ENCODE measurements around the gene LAGE3. TPM values are rescaled to one million over a fixed set of nuclear protein-coding genes. Genes with fewer than 3 reads are reported as not detected.

LAGE3 gene
- total RNA-seq, 1 experiment from 2014 or later: 51.8 TPM

DNA sequence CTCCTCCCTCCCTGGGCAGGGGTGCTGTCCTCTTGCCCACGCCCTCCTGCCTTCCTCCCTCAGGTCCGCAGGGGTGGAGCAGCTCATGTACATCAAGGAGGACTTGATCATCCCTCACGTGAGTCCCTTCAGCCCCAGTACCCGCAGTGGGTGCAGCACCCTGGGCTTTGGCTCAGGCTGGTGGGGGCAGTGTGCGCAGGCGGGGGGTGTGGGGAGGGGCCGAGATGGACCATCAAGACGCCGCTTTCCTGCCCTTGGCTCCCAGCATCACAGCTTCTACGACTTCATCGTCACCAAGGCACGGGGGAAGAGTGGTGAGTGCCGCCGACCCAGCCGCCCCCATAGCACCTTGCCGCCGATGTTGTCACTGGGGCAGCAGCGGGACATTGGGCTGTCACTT, 29.5 kb downstream of the LAGE3 start:
- Histone ChIP-seq H3K9ac (ENCODE audit: low read length) (no peak overlapping the region), H3K9me3 (ENCODE audit: low read length) (no peaks in the 10 kb centered on the region), H3K27me3 (ENCODE audit: low read length) (no peaks in the 10 kb centered on the region), H4K20me1 (ENCODE audit: insufficient read depth, low read depth, low read length) (no peaks in the 10 kb centered on the region), H3K4me3 (ENCODE audit: low read length) (no peak overlapping the region), H3K4me1 (ENCODE audit: low read length) (peaks cover 7% of the 10 kb centered on the region), H3K36me3 (ENCODE audit: insufficient read depth, low read length) (no peaks in the 10 kb centered on the region), H3K79me2 (ENCODE audit: low read length) (peaks cover 7% of the 10 kb centered on the region), H2AFZ (ENCODE audit: low read length) (no peak overlapping the region), H3K4me2 (ENCODE audit: low read depth, low read length, poor library complexity, severe bottlenecking) (no peak overlapping the region), H3K27ac (ENCODE audit: low read length) (no peak overlapping the region), H3K9me2 (replicated peaks; ENCODE audit: insufficient read depth, low read length) (no peaks in the 10 kb centered on the region)
- no peak for DNase-seq

DNA sequence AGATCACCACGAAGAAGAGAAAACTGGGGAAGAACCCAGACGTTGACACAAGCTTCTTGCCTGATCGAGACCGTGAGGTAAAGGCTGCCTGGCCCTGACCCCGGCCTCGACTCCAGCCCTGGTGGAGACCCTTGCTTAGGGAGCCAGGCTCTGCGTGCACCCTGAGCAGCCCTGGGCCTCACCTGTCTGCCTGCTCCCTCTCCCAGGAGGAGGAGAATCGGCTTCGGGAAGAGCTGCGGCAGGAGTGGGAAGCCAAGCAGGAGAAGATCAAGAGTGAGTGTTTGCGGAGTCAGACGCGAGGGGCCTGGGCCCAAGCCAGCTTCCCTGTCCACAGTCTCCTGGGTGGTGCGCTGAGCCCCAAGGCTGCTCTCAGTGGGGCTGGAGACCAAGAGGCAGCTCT, 30.6 kb downstream of the LAGE3 start:
- no peaks in the 10 kb centered on the region for H3K36me3 ChIP-seq (ENCODE audit: insufficient read depth, low read length)
- no peaks in the 10 kb centered on the region for H3K9me2 ChIP-seq (replicated peaks; ENCODE audit: insufficient read depth, low read length)
- no peaks in the 10 kb centered on the region for H3K9me3 ChIP-seq (ENCODE audit: low read length)
- no peak overlapping the region for H3K27ac ChIP-seq (ENCODE audit: low read length)
- H2AFZ ChIP-seq (ENCODE audit: low read length): no peak overlapping the region
- H3K9ac ChIP-seq (ENCODE audit: low read length): no peak overlapping the region
- peaks cover 10% of the 10 kb centered on the region for H3K4me1 ChIP-seq (ENCODE audit: low read length)
- peaks cover 11% of the 10 kb centered on the region for H3K79me2 ChIP-seq (ENCODE audit: low read length)
- no peaks in the 10 kb centered on the region for H4K20me1 ChIP-seq (ENCODE audit: insufficient read depth, low read depth, low read length)
- no peak overlapping the region for H3K4me2 ChIP-seq (ENCODE audit: low read depth, low read length, poor library complexity, severe bottlenecking)
- DNase-seq: no peak
- no peaks in the 10 kb centered on the region for H3K27me3 ChIP-seq (ENCODE audit: low read length)
- no peak overlapping the region for H3K4me3 ChIP-seq (ENCODE audit: low read length)

DNA sequence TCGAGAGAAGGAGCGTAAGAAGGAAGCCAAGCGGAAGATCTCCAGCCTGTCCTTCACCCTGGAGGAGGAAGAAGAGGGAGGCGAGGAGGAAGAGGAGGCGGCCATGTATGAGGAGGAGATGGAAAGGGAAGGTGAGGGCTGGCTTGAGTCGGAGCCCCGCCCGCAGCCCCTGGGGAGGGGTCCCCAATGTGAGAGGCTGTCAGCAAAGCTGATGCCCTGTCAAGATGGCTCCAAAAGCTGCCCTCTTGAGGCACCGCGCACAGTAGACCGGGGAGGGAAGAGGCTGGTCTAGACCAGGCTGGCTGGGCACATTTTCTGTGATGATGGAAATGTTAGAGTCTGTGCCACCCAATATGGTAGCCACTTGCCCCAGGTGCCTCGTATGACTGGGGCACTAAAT, 32.7 kb downstream of the LAGE3 start:
- Histone ChIP-seq H3K4me3 (ENCODE audit: low read length) (no peak overlapping the region), H3K9ac (ENCODE audit: low read length) (no peak overlapping the region), H3K4me1 (ENCODE audit: low read length) (peaks cover 13% of the 10 kb centered on the region), H3K27me3 (ENCODE audit: low read length) (no peaks in the 10 kb centered on the region), H3K9me3 (ENCODE audit: low read length) (no peaks in the 10 kb centered on the region), H4K20me1 (ENCODE audit: insufficient read depth, low read depth, low read length) (no peaks in the 10 kb centered on the region), H3K9me2 (replicated peaks; ENCODE audit: insufficient read depth, low read length) (no peaks in the 10 kb centered on the region), H3K27ac (ENCODE audit: low read length) (no peak overlapping the region), H3K79me2 (ENCODE audit: low read length) (peaks cover 11% of the 10 kb centered on the region), H3K4me2 (ENCODE audit: low read depth, low read length, poor library complexity, severe bottlenecking) (no peak overlapping the region), H3K36me3 (ENCODE audit: insufficient read depth, low read length) (no peaks in the 10 kb centered on the region), H2AFZ (ENCODE audit: low read length) (no peak overlapping the region)
- DNase-seq: no peak

DNA sequence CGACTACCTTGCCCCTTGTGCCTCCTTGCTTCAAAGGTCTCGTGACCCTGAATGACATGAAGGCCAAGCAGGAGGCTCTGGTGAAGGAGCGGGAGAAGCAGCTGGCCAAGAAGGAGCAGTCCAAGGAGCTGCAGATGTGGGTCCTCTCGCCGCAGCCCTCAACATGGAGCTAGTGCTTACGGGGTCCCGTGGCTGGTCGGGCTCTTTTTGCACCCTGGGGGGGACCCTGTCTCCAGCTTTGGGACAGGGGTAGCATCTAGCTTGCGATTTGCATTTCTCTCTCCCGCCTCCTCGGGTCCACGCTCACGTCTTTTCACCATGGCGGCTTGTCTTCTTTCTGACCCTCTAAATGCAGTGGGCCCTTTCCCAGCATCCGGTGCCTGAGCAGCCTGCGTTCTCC, 33.3 kb downstream of the LAGE3 start:
- Histone ChIP-seq H3K4me2 (ENCODE audit: low read depth, low read length, poor library complexity, severe bottlenecking) (no peak overlapping the region), H3K79me2 (ENCODE audit: low read length) (peaks cover 11% of the 10 kb centered on the region), H4K20me1 (ENCODE audit: insufficient read depth, low read depth, low read length) (no peaks in the 10 kb centered on the region), H3K27ac (ENCODE audit: low read length) (no peak overlapping the region), H3K9me2 (replicated peaks; ENCODE audit: insufficient read depth, low read length) (no peaks in the 10 kb centered on the region), H3K36me3 (ENCODE audit: insufficient read depth, low read length) (no peaks in the 10 kb centered on the region), H3K4me1 (ENCODE audit: low read length) (peaks cover 13% of the 10 kb centered on the region), H3K9ac (ENCODE audit: low read length) (no peak overlapping the region), H3K9me3 (ENCODE audit: low read length) (no peaks in the 10 kb centered on the region), H3K4me3 (ENCODE audit: low read length) (no peak overlapping the region), H2AFZ (ENCODE audit: low read length) (no peak overlapping the region), H3K27me3 (ENCODE audit: low read length) (no peaks in the 10 kb centered on the region)
- DNase-seq: no peak

DNA sequence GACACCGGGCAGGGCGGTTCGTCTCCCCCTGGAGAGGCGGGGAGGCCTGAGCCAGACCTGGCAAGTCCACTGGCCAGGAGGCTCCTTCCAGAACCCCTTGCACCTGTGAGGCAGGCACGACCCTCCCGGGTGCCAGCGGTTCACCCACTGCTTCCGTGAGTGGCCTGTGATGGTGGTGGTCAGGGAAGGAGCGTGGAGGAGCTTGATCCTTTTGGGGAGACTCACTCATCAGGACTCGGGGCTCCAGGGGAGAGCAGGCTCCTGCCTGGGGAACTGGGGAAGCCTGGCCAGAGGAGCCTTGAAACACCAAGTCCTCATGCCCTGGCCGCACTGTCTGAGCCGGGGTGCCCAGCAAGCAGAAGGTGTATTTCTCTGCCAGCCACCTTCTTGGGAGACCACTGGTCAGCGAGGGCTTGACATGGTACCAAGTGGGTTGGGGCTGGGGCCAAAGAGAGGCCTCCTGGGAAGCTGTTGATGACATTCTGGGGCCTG, 34.3 kb downstream of the LAGE3 start:
- H3K4me3 ChIP-seq (ENCODE audit: low read length): peak overlapping the region; percentile 75
- peak overlapping the region; percentile 78 for H3K4me2 ChIP-seq (ENCODE audit: low read depth, low read length, poor library complexity, severe bottlenecking)

DNA sequence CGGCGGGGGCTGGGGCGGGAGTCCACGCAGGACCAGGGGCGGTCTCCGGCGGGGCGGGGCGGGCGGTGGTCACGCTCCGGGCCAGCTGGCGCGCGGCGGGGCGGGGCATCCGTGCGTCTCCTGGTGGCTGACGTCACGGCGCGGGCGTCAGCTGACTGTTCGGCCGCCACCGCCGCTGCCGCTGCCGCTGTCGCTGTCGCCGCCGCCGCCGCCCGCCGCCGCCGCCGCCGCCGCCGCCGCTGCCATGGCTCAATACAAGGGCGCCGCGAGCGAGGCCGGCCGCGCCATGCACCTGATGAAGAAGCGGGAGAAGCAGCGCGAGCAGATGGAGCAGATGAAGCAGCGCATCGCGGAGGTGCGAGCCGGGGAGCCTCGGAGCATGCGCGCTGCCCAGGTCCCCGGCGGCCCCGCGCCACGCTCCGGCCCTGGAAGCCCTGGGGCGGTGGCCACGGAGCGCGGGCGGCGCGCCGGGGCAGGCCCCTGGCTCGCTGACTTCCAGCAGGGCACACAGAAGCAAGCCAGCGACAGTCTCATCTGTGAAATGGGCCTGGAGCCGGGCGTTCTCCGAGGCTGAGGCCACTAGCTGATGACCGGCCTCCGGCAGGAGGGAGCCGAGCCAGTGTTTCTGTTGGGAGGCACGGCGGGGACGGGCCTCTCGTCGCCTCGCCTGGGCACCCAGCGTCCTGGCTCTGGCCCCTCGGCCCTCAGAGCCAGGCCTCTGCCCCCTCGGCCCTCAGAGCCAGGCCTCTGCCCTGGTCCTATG, 34.9 kb downstream of the LAGE3 start, which contains the start of gene FAM50A:
FAM50A (plus strand) TSS at position 150 of the 763 bp plus-strand sequence; CDS start at position 245, 95 bp downstream.
- Histone ChIP-seq H3K36me3 (ENCODE audit: insufficient read depth, low read length) (no peaks in the 10 kb centered on the region), H3K4me2 (ENCODE audit: low read depth, low read length, poor library complexity, severe bottlenecking) (peak within 1 kb of the TSS; percentile 78), H3K27me3 (ENCODE audit: low read length) (no peaks in the 10 kb centered on the region), H3K4me1 (ENCODE audit: low read length) (peaks cover 13% of the 10 kb centered on the region), H3K9me2 (replicated peaks; ENCODE audit: insufficient read depth, low read length) (no peaks in the 10 kb centered on the region), H3K4me3 (ENCODE audit: low read length) (peak within 1 kb of the TSS; percentile 75), H3K27ac (ENCODE audit: low read length) (no peak within 1 kb of the TSS; the same call in 1 of the 2 replicates), H3K9me3 (ENCODE audit: low read length) (no peaks in the 10 kb centered on the region), H3K9ac (ENCODE audit: low read length) (peak within 1 kb of the TSS; percentile 88), H3K79me2 (ENCODE audit: low read length) (peaks cover 11% of the 10 kb centered on the region), H2AFZ (ENCODE audit: low read length) (no peak within 1 kb of the TSS), H4K20me1 (ENCODE audit: insufficient read depth, low read depth, low read length) (no peaks in the 10 kb centered on the region)
- DNase-seq: peak; percentile 84

More for the DNA sequence above, 34.3 kb downstream of the LAGE3 start:
- no peaks in the 10 kb centered on the region for H3K9me3 ChIP-seq (ENCODE audit: low read length)
- peak overlapping the region; percentile 88 for H3K9ac ChIP-seq (ENCODE audit: low read length)
- no peaks in the 10 kb centered on the region for H3K36me3 ChIP-seq (ENCODE audit: insufficient read depth, low read length)
- peaks cover 13% of the 10 kb centered on the region for H3K4me1 ChIP-seq (ENCODE audit: low read length)
- no peak for DNase-seq
- H2AFZ ChIP-seq (ENCODE audit: low read length): no peak overlapping the region
- H3K79me2 ChIP-seq (ENCODE audit: low read length): peaks cover 11% of the 10 kb centered on the region
- no peaks in the 10 kb centered on the region for H3K27me3 ChIP-seq (ENCODE audit: low read length)
- H3K9me2 ChIP-seq (replicated peaks; ENCODE audit: insufficient read depth, low read length): no peaks in the 10 kb centered on the region
- H3K27ac ChIP-seq (ENCODE audit: low read length): no peak overlapping the region
- no peaks in the 10 kb centered on the region for H4K20me1 ChIP-seq (ENCODE audit: insufficient read depth, low read depth, low read length)

DNA sequence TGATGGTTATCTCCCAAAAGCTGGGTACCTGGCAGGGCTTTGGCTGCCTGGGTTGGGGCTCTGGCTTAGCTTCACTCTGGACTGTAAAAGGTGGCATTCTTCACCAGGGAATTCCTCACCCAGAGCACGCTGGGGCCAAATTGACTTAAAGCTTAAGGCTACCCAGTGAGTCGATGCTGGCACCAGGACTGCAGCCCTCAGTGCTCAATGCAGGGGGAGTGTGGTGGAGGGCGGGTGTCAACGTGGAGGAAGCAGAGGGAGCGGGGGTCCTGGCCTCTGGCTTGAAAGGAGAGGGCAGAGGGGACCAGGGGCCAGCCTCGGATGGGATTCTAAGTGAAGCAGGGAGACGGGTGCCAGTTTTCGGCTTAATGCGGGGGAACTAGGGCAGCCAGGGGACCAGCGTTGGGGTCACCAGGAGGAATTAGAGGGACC, 35.6 kb downstream of the LAGE3 start:
- H3K9me2 ChIP-seq (replicated peaks; ENCODE audit: insufficient read depth, low read length): no peaks in the 10 kb centered on the region
- H3K4me2 ChIP-seq (ENCODE audit: low read depth, low read length, poor library complexity, severe bottlenecking): peak overlapping the region; percentile 66
- no peak overlapping the region; the same call in 1 of the 2 replicates for H3K27ac ChIP-seq (ENCODE audit: low read length)
- peak; percentile 55 for DNase-seq
- no peaks in the 10 kb centered on the region for H3K27me3 ChIP-seq (ENCODE audit: low read length)
- H3K9ac ChIP-seq (ENCODE audit: low read length): peak overlapping the region; percentile 50
- no peaks in the 10 kb centered on the region for H3K36me3 ChIP-seq (ENCODE audit: insufficient read depth, low read length)
- H3K9me3 ChIP-seq (ENCODE audit: low read length): no peaks in the 10 kb centered on the region
- H2AFZ ChIP-seq (ENCODE audit: low read length): no peak overlapping the region
- H4K20me1 ChIP-seq (ENCODE audit: insufficient read depth, low read depth, low read length): peaks cover 6% of the 10 kb centered on the region; the same call in 1 of the 2 replicates
- H3K4me1 ChIP-seq (ENCODE audit: low read length): peaks cover 16% of the 10 kb centered on the region
- peak overlapping the region; percentile 55; the same call in 1 of the 2 replicates for H3K4me3 ChIP-seq (ENCODE audit: low read length)
- peaks cover 17% of the 10 kb centered on the region for H3K79me2 ChIP-seq (ENCODE audit: low read length)

DNA sequence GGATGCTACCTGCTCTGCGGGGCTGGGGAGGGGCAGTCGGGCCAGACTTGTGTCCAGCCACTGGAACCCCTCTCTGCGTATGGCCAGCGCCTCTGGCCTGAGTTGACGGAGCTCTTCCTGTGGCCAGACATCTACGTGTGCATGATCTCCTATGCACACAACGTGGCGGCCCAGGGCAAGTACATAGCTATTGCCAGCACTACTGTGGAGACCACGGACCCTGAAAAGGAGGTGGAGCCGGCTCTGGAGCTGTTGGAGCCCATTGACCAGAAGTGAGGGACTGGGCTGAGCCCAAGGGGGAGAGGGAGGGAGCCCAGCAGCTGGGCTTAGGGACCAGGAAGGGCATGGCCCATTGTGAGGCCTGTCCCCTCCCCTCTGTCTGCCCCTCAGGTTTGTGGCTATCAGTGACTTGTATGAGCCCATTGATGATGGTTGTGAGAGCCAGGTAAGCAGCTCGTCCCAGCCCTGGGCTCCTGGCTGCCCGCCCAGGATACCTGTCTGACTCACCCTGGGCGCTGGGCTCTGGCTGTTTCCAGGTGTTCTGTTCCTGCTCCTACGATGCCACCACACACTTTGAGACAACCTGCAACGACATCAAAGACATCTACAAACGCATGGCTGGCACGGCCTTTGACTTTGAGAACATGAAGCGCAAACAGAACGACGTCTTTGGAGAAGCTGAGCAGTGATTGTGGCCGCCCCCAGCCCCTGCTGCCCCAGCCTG, 36.9 kb downstream of the LAGE3 start:
- Histone ChIP-seq H2AFZ (ENCODE audit: low read length) (no peak overlapping the region), H4K20me1 (ENCODE audit: insufficient read depth, low read depth, low read length) (peaks cover 7% of the 10 kb centered on the region; the same call in 1 of the 2 replicates), H3K4me1 (ENCODE audit: low read length) (peaks cover 22% of the 10 kb centered on the region), H3K27ac (ENCODE audit: low read length) (no peak overlapping the region), H3K4me2 (ENCODE audit: low read depth, low read length, poor library complexity, severe bottlenecking) (no peak overlapping the region), H3K36me3 (ENCODE audit: insufficient read depth, low read length) (no peaks in the 10 kb centered on the region), H3K9ac (ENCODE audit: low read length) (no peak overlapping the region), H3K27me3 (ENCODE audit: low read length) (no peaks in the 10 kb centered on the region), H3K9me3 (ENCODE audit: low read length) (no peaks in the 10 kb centered on the region), H3K9me2 (replicated peaks; ENCODE audit: insufficient read depth, low read length) (no peaks in the 10 kb centered on the region), H3K4me3 (ENCODE audit: low read length) (no peak overlapping the region), H3K79me2 (ENCODE audit: low read length) (peaks cover 30% of the 10 kb centered on the region)
- DNase-seq: no peak
